Suppressor macrophage treated with lipopolysaccharide for 1 hour (primary cell): Measurements from ENCODE around the gene IGF1R.

ENCODE experiments used
- DNase-seq, 3 donors: peaks; one replicate each; pipeline ENCODE4 v3.0.0-alpha.2; 2020 to 2022

IGF1R gene

DNA sequence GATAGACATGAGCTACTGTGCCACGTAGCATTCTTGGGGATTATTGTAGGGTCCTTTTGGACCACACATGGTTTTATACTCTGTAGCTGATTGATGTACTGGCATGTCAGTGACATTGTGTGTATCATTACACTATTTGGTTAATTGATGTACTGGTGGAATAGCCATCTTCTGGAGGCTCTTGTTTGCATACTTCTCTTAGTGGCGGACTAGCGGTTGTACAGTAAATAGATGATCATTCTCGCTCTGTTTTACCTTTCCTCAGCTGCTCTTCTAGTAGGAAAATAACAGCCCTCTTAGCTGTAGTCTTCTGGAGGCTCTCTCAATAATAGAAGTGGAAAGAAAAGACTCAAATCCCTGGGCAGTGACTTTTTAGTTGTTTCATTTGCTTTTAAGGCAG is 24.8 kb downstream of the IGF1R start:
- no peak for DNase-seq

DNA sequence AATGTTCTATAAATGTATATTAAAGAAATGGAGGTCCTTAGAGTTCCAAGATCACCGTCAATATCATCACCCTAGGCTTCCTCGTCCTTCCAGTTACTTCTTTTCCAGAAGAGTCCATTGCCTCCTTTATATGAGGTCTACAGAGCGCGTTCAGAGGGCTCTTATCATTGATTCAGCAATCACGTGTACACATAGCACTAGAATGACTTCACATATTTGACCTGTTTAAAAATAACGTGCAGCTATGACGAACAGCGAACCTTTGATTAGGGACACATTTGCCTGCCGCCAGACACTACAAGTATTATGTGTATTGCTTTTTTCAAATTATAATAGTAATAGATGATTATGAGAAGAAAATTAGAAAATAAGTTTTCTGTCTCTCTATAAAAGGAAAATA is 26.0 kb downstream of the IGF1R start:
- DNase-seq: no peak

- no peak for DNase-seq
Measured at GRCh38 chr15:98676586-98677270, 28.4 kb downstream of the IGF1R start.

- DNase-seq: no peak
Measured at GRCh38 chr15:98677345-98678059, 29.2 kb downstream of the IGF1R start.

DNA sequence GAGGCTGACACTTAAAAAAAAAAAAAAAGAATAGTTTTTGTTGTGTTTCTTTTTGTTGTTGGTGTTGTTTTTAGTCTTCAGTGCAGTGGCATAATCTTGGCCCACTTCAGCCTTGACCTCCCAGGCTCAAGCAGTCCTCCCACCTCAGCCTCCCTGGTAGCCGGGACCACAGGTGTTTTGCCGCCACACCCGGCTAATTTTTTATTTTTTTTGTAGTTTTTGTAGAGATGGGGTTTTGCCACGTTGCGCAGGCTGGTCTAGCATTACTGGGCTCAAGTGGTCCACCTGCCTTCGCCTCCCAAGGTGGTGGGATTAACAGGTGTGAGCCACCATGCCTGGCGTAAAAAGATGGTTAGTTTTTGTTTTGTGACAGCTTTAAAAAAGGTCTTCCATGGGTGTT is 30.1 kb downstream of the IGF1R start:
- DNase-seq: no peak

DNA sequence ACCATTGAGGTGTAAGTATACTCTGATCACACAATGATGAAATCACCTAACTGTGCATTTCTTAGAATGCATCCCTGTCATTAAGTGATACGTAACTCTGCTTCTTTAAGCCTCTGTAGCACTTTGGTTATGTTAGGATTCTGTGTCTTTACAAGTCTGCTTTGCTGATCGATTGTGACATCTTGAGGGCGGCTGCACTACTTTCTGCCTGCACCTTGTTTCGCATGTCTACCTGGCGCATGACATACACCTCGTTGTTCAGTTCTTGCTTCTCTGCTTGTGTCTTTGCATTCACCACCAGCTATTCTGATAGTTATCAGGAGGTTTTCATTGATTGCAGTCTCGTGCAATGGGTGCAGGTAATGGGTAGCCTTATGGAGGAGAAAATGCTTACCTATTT is 32.7 kb downstream of the IGF1R start:
- no peak for DNase-seq

DNA sequence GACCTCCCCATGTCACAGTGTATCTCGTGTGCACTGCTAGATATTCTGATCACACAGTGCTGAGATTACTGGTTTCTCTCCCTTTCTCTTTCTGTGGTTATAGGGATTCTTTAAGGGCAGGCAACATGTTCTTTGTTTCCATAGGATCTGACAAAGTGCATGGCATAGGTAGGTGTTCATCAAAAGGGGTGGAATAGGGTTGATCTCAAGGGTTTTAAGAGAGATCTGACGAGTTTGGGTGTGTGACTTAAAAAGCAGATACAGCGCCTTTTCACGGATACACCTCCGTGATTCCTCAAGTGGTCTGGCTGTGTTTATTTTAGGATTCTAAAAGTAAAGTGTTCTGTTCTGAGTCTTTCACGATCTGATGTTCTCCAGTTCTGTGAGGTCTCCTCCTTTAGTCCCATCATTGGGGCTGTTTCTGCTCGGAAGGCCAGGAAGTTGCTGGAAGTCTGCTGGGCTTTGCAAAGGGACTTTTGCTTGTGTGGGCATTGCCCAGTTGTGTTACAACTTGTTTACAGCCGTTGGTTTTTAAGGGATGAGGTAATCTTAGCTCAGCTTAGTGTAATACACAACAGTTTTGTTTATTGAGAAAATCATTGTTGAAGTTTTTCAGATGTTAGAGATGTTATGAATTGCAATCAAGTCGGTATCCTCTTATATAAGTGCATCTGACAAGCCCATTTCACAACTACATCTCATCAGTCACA is 34.8 kb downstream of the IGF1R start:
- peak; percentile 17 to 48 (median 20) for DNase-seq

- DNase-seq: no peak
Measured at GRCh38 chr15:98683831-98684230, 35.5 kb downstream of the IGF1R start.

GRCh38 chr15:98684436-98684835 is 36.1 kb downstream of the IGF1R start:
- no peak for DNase-seq

GRCh38 chr15:98684995-98685525 is 36.7 kb downstream of the IGF1R start:
- DNase-seq: no peak

DNA sequence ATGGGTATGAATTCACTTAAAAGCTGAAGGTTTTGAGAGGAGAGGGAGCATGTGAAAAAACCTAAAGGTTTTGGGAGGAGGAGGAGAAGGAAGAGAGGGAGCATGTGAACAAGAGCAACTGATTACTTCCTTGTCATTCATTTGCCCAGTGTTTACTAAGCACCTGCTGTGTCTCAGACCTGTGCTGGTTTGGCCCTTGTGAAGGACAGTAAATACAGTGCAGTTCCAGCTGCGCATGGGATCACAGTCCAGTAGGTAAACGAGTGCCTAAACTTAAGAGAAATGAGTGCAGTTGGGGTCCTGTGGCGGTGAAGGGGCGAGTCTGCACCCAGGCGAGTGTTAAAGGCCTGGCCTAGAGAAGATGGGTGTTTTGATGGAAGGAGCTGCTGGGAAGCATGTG is 38.6 kb downstream of the IGF1R start:
- DNase-seq: no peak

DNA sequence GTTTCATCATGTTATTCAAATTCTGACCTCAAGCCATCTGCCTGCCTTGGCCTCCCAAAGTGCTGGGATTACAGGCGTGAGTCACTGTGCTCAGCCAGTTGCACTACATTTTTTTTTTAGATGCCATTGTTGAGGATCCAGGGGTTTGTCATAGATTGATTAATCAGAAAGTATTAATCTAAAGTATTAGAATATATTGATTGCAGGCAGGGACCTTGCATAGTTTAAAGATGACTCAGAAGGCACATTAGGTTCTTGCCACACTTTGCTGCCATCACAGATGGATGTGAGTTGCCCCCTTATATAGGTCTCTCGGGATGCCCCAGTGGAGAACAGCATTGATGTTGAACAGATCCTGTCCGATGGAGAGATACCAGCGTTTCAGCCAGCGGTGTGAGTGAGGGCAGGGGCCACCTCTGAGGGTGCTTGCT is 41.1 kb downstream of the IGF1R start:
- no peak for DNase-seq

DNA sequence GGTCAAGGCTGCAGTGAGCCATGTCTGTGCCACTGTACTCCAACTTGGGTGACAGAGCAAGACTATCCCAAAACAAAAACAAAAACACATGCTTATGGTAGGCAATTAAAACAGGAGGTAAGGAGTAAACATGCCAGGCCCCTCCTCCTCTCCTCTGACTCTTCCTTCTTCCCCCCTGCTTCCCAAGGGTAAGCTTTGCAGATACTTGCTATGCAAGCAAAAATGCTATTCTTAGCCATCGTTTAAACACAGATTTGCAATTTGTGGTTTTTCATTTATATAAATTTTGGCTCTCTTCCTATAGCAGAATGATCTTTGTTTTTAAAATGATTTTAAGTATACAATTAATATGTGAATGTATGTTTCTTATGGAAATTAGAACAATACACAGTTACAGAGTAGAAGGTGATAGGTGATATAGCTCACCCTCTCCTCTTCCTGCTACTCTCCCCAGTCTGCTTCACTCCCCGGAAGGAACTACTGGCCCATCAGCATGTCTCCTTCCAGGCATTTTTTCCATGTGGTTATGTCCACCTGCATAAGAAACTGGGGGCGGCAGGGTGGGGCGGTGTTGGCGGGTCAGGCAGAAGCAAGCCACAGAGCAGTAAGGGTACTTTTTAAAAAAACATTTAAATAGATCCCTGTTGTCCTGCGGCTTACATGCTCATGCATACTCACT is 42.1 kb downstream of the IGF1R start:
- no peak for DNase-seq

DNA sequence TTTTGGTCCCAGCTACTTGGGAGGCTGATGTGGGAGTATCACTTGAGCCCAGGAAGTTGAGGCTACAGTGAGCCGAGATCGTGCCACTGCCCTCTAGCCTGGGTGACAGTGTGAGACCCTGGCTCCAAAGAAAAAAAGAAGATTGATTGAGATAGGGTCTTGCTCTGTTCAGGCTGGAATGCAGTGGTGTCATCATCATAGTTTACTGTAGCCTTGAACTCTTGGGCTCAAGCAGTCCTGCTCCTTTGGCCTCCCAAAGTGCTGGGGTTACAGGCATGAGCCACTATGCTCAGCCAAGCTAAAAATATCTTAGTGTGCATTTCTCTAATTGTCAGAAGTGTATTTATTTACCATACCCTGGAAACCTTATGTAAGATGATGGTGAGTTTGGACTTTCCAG is 43.9 kb downstream of the IGF1R start:
- DNase-seq: no peak

- no peak for DNase-seq
Measured at GRCh38 chr15:98694161-98694560, 45.8 kb downstream of the IGF1R start.

- no peak for DNase-seq
Measured at GRCh38 chr15:98698792-98699191, 50.5 kb downstream of the IGF1R start.

- DNase-seq: no peak
Measured at GRCh38 chr15:98699591-98700424, 51.5 kb downstream of the IGF1R start.

DNA sequence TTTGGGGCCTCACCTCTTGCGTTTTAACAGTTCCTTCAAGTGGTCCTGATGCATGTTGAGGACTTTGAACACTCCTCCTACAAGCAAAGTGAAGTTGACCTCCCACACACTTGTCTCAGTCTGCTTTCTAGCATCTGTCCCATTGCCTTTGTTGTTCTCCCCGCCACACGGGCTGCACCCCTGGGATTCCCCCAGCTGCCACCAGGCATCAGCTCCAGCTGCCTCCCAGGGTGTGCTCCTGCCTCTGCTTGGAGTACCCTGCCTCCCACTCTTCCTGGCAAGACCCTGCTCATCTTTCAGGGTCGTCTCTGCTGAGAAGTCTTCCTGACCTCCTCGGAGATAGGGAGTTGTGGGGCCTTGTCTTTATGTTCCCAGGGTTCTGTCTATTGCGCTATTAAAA is 52.2 kb downstream of the IGF1R start:
- DNase-seq: no peak

DNA sequence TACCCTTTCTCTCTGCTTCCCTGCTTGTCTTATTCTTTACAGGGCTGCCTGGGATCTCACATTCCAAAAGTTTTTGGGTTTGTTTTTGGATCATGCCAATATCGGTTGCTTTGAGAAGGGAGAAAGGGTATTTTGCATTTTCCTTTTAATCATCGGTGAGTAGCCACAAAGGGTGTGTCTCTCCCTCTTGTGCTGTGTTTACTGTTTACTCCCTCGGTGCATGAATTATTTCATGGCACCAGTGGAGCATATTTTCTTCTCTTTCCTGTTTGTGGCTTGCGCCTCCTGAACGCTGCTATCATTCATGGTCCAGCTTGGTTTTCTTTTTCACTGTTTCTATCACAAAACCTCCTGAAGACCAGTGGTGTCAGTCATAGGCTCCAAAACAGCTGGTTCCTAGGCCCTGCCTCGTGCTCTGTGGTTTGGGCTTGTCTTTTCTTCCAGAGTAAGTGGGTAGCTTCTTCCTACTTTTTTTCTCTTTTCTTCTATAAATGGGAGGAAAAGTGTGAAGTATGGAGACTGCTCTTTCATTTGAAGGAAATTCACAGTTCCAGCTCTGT is 54.9 kb downstream of the IGF1R start:
- DNase-seq: peak in 1 of 3 donors; percentile 6

DNA sequence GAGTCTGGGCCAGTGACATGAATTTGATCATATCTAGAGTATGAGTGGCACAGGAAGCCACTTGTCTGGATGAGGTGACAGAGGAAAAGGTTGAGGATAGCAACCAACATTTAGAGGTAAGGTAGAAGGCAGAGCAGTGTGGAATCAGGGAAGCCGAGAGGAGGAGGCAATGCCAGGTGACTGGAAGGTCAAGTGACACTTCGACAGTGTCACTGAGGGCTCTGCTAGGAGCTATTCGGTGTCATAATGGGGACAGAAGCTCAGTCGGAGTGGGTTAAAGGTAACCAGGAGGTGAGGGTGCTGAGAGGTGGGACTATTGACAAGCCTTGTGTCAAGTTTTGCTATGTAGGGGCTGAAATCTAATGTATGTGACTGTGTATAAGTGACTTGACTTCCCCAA is 56.7 kb downstream of the IGF1R start:
- no peak for DNase-seq

GRCh38 chr15:98706387-98706786 is 58.0 kb downstream of the IGF1R start:
- no peak for DNase-seq

DNA sequence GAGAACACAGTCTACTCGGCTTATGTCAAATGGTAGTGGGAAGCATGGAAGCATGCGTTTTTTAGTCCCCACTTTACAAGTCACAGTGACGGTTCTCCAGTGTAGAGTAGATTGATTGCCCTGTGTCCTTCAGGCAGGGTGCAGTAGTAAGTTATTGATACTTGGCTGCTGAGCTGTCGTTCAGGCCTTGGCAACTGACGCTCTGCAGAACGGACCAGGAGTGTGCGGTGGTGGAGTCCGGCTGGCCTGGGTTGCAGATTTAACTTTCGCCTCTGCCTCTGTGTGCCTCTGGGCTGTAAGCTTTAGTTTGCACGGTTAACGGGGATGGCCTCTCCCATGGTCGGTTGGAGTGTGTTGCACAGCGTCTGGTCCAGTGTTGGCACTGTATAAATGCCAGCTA is 58.6 kb downstream of the IGF1R start:
- DNase-seq: no peak
